NCI-H1694 treated with DMSO at 0.1 percent for 48 hours (cell line): ENCODE results near the gene HYLS1.

Experiments used
- DNase-seq: peaks from one replicate; lab custom pipeline; 2025; lab: John Stamatoyannopoulos, UW

HYLS1 gene

GRCh38 chr11:125949271-125950177 is 62.1 kb downstream of the HYLS1 start:
- no peak for DNase-seq

GRCh38 chr11:125950178-125950490 is 62.7 kb downstream of the HYLS1 start:
- DNase-seq, result no peak
